Trophoblast cell (in vitro differentiated cells and primary cell): ENCODE results near the gene RAD1.

ENCODE experiments used
- DNase-seq, 2 donors: peaks; one replicate each; pipeline ENCODE4 v3.0.0-alpha.2; 2016
- H2AFZ ChIP-seq: 2 replicates; pipeline ENCODE4 v1.6.1; 2013; ENCODE audit warnings: low read length, moderate library complexity, mild to moderate bottlenecking; ENCODE audit not compliant: insufficient read depth, poor library complexity
- H2AK5ac ChIP-seq: 2 replicates; pipeline ENCODE4 v1.6.1; 2013; ENCODE audit warnings: mild to moderate bottlenecking, low read length
- H2BK120ac ChIP-seq: 2 replicates; pipeline ENCODE4 v1.6.1; 2013; ENCODE audit warnings: low read length, mild to moderate bottlenecking, moderate library complexity; ENCODE audit not compliant: insufficient read depth, poor library complexity
- H2BK12ac ChIP-seq: 2 replicates; pipeline ENCODE4 v1.6.1; 2013; ENCODE audit warnings: mild to moderate bottlenecking, low read length, moderate library complexity
- H2BK5ac ChIP-seq: 2 replicates; pipeline ENCODE4 v1.6.1; 2013; ENCODE audit warnings: low read length, low read depth, moderate library complexity, mild to moderate bottlenecking; ENCODE audit not compliant: poor library complexity
- H3K14ac ChIP-seq: 2 replicates; pipeline ENCODE4 v1.6.1; 2013; ENCODE audit warnings: mild to moderate bottlenecking, low read length
- H3K18ac ChIP-seq: 2 replicates; pipeline ENCODE4 v1.6.1; 2013; ENCODE audit warnings: mild to moderate bottlenecking, low read length
- H3K23ac ChIP-seq: 2 replicates; pipeline ENCODE4 v1.6.1; 2013; ENCODE audit warnings: low read length
- H3K27ac ChIP-seq: 2 replicates; pipeline ENCODE4 v1.5.1; 2013; ENCODE audit warnings: low read depth, mild to moderate bottlenecking, inconsistent platforms, low read length, moderate library complexity
- H3K27me3 ChIP-seq: 2 replicates; pipeline ENCODE4 v1.6.1; 2013; ENCODE audit warnings: inconsistent platforms, mild to moderate bottlenecking, low read length, moderate library complexity; ENCODE audit not compliant: insufficient read depth
- H3K36me3 ChIP-seq, 2 experiments: 1 replicate in 1 of 2; 2 replicates in 1 of 2; pipeline ENCODE4 v1.6.1; 2013; ENCODE audit warnings: low read length in 2 of 2, mild to moderate bottlenecking in 2 of 2, moderate library complexity in 1 of 2; ENCODE audit not compliant: insufficient read depth in 2 of 2, control insufficient read depth in 1 of 2
- H3K4ac ChIP-seq: 2 replicates; pipeline ENCODE4 v1.6.1; 2013; ENCODE audit warnings: low read depth, mild to moderate bottlenecking, low read length, moderate library complexity
- H3K4me1 ChIP-seq, 2 experiments: 1 replicate in 1 of 2; 2 replicates in 1 of 2; pipeline ENCODE4 v1.6.1; 2013; ENCODE audit warnings: low read length in 2 of 2, mild to moderate bottlenecking in 2 of 2, moderate library complexity in 1 of 2; ENCODE audit not compliant: insufficient read depth in 2 of 2, control insufficient read depth in 1 of 2
- H3K4me2 ChIP-seq: 2 replicates; pipeline ENCODE4 v1.6.1; 2013; ENCODE audit warnings: inconsistent platforms, mild to moderate bottlenecking, low read length, moderate library complexity
- H3K4me3 ChIP-seq: 2 replicates; pipeline ENCODE4 v1.5.1; 2013; ENCODE audit warnings: mild to moderate bottlenecking, low read depth, low read length, inconsistent platforms
- H3K79me1 ChIP-seq: one replicate; pipeline ENCODE4 v1.6.1; 2013; ENCODE audit warnings: low read length
- H3K79me2 ChIP-seq: 2 replicates; pipeline ENCODE4 v1.6.1; 2013; ENCODE audit warnings: low read length, mild to moderate bottlenecking; ENCODE audit not compliant: control insufficient read depth, insufficient read depth, poor library complexity
- H3K9ac ChIP-seq: 2 replicates; pipeline ENCODE4 v1.6.1; 2013; ENCODE audit warnings: mild to moderate bottlenecking, low read length
- H3K9me3 ChIP-seq: 2 replicates; pipeline ENCODE4 v1.6.1; 2013; ENCODE audit warnings: low read depth, mild to moderate bottlenecking, control low read depth, inconsistent platforms, low read length; ENCODE audit not compliant: insufficient read depth
- H4K12ac ChIP-seq: 2 replicates; pipeline ENCODE4 v1.6.1; 2013; ENCODE audit warnings: low read depth, mild to moderate bottlenecking, low read length, moderate library complexity
- H4K8ac ChIP-seq: 2 replicates; pipeline ENCODE4 v1.6.1; 2013; ENCODE audit warnings: low read depth, mild to moderate bottlenecking, low read length, moderate library complexity
- H4K91ac ChIP-seq: one replicate; pipeline ENCODE4 v1.6.1; 2013; ENCODE audit warnings: low read depth, mild to moderate bottlenecking, low read length, moderate library complexity
- WGBS: extraction: QIAGEN DNeasy Blood & Tissue Kit; methylation state at CpG from one replicate; pipeline ENCODE4 v1.1.7; 2013; ENCODE audit warnings: missing lambda C conversion rate; ENCODE audit not compliant: insufficient read length, insufficient coverage; ENCODE audit errors: extremely low coverage; 5-methylcytosine and 5-hydroxymethylcytosine counted together

RAD1 gene

GRCh38 chr5:34867660-34868059, 47.6 kb downstream of the RAD1 start:
- H4K8ac ChIP-seq: no peak overlapping the region
- H3K18ac ChIP-seq: no peak overlapping the region
- peaks cover 5% of the 10 kb centered on the region in 2 experiments for H3K4me1 ChIP-seq
- no peak overlapping the region for H3K4me2 ChIP-seq
- no peaks in the 10 kb centered on the region for H3K79me2 ChIP-seq
- no CpG with 5 or more reads among the region's 3 CpGs for WGBS
- no peak for DNase-seq
- H3K27me3 ChIP-seq: no peaks in the 10 kb centered on the region
- H3K14ac ChIP-seq: no peak overlapping the region
- no peaks in the 10 kb centered on the region for H3K36me3 ChIP-seq
- peaks cover 5% of the 10 kb centered on the region for H3K79me1 ChIP-seq
- no peak overlapping the region for H3K9ac ChIP-seq
- no peak overlapping the region for H4K12ac ChIP-seq
- no peak overlapping the region for H2BK12ac ChIP-seq
- H3K4me3 ChIP-seq: no peak overlapping the region
- H3K23ac ChIP-seq: no peak overlapping the region
- no peaks in the 10 kb centered on the region for H3K9me3 ChIP-seq
- no peak overlapping the region for H2BK5ac ChIP-seq
- H3K27ac ChIP-seq: no peak overlapping the region
- no peak overlapping the region for H2AFZ ChIP-seq
- no peak overlapping the region for H4K91ac ChIP-seq
- no peak overlapping the region for H2BK120ac ChIP-seq
- no peak overlapping the region for H3K4ac ChIP-seq
- H2AK5ac ChIP-seq: no peak overlapping the region

- Histone ChIP-seq H3K27ac (peak overlapping the region; percentile 30), H4K91ac (no peak overlapping the region), H2AFZ (peak overlapping the region; percentile 50), H3K4me3 (no peak overlapping the region), H4K12ac (no peak overlapping the region), H3K4ac (no peak overlapping the region), H3K18ac (peak overlapping the region; percentile 0), H4K8ac (peak overlapping the region; percentile 8), H2BK5ac (peak overlapping the region; percentile 10), H3K36me3 (no peaks in the 10 kb centered on the region), H2AK5ac (no peak overlapping the region), H3K23ac (peak overlapping the region; percentile 34), H3K9ac (peak overlapping the region; percentile 5), H3K4me2 (no peak overlapping the region), H3K14ac (peak overlapping the region; percentile 0), H3K9me3 (no peaks in the 10 kb centered on the region), H3K27me3 (no peaks in the 10 kb centered on the region), H3K79me1 (peaks cover 5% of the 10 kb centered on the region), H3K4me1 (peaks cover 5% of the 10 kb centered on the region in 2 experiments), H2BK120ac (no peak overlapping the region), H3K79me2 (no peaks in the 10 kb centered on the region), H2BK12ac (peak overlapping the region; percentile 0)
- DNase-seq: no peak
- no CpG with 5 or more reads among the region's 3 CpGs for WGBS
Measured at GRCh38 chr5:34866989-34867471, 48.3 kb downstream of the RAD1 start.

GRCh38 chr5:34865091-34865490, 50.2 kb downstream of the RAD1 start:
- Histone ChIP-seq H3K14ac (no peak overlapping the region), H3K27me3 (no peaks in the 10 kb centered on the region), H4K91ac (no peak overlapping the region), H3K4me3 (no peak overlapping the region), H3K79me1 (peaks cover 5% of the 10 kb centered on the region), H3K23ac (no peak overlapping the region), H3K27ac (no peak overlapping the region), H4K8ac (no peak overlapping the region), H2AFZ (no peak overlapping the region), H2BK5ac (no peak overlapping the region), H2BK120ac (no peak overlapping the region), H3K9ac (no peak overlapping the region), H3K36me3 (no peaks in the 10 kb centered on the region), H3K4me1 (peaks cover 5% of the 10 kb centered on the region in 2 experiments), H3K4me2 (no peak overlapping the region), H3K9me3 (no peaks in the 10 kb centered on the region), H3K79me2 (no peaks in the 10 kb centered on the region), H3K18ac (no peak overlapping the region), H4K12ac (no peak overlapping the region), H3K4ac (no peak overlapping the region), H2AK5ac (no peak overlapping the region), H2BK12ac (no peak overlapping the region)
- no peak for DNase-seq
- no CpG with 5 or more reads among the region's 2 CpGs for WGBS

- H4K91ac ChIP-seq: no peak overlapping the region
- H3K36me3 ChIP-seq: no peaks in the 10 kb centered on the region
- H3K79me1 ChIP-seq: peaks cover 5% of the 10 kb centered on the region
- H2BK12ac ChIP-seq: no peak overlapping the region
- no peaks in the 10 kb centered on the region for H3K79me2 ChIP-seq
- H3K4ac ChIP-seq: no peak overlapping the region
- H3K9me3 ChIP-seq: no peaks in the 10 kb centered on the region
- no peaks in the 10 kb centered on the region for H3K27me3 ChIP-seq
- H3K23ac ChIP-seq: no peak overlapping the region
- no peak overlapping the region for H2AFZ ChIP-seq
- no peak overlapping the region for H2BK5ac ChIP-seq
- no peak overlapping the region for H3K4me3 ChIP-seq
- H4K12ac ChIP-seq: no peak overlapping the region
- no peak overlapping the region for H3K9ac ChIP-seq
- no peak overlapping the region for H3K14ac ChIP-seq
- no CpG with 5 or more reads among the region's 3 CpGs for WGBS
- DNase-seq: no peak
- no peak overlapping the region for H2AK5ac ChIP-seq
- no peak overlapping the region for H3K4me2 ChIP-seq
- H3K4me1 ChIP-seq: peaks cover 5% of the 10 kb centered on the region in 2 experiments
- no peak overlapping the region for H4K8ac ChIP-seq
- H3K18ac ChIP-seq: no peak overlapping the region
- H3K27ac ChIP-seq: no peak overlapping the region
- no peak overlapping the region for H2BK120ac ChIP-seq
Measured at GRCh38 chr5:34863946-34864345, 51.4 kb downstream of the RAD1 start.
